Fibroblast of lung (primary cell): Measurements from ENCODE around the gene LINS1. TPM values are rescaled to one million over a fixed set of nuclear protein-coding genes. Genes with fewer than 3 reads are reported as not detected.

Experiments used
- DNase-seq, 2 donors: peaks; one replicate each; pipeline versions ENCODE4 v3.0.0 to v3.0.0-alpha.2; 2010; ENCODE audit warnings: low read depth in 2 of 2
- H2AFZ ChIP-seq: 2 replicates; pipeline ENCODE4 v1.5.1; 2012; ENCODE audit warnings: low read length, control low read depth, inconsistent platforms
- H3K27ac ChIP-seq: 2 replicates; pipeline ENCODE4 v1.5.1; 2011; ENCODE audit warnings: low read length, control low read depth; ENCODE audit not compliant: insufficient read depth
- H3K27me3 ChIP-seq: 2 replicates; pipeline ENCODE4 v1.5.1; 2011; ENCODE audit warnings: mild to moderate bottlenecking, low read length; ENCODE audit not compliant: control insufficient read depth, insufficient read depth
- H3K36me3 ChIP-seq: 2 replicates; pipeline ENCODE4 v1.5.1; 2011; ENCODE audit warnings: low read length; ENCODE audit not compliant: control insufficient read depth, insufficient read depth
- H3K4me1 ChIP-seq: 2 replicates; pipeline ENCODE4 v1.5.1; 2011; ENCODE audit warnings: low read length; ENCODE audit not compliant: control insufficient read depth, insufficient read depth; ENCODE audit errors: extremely low read depth
- H3K4me2 ChIP-seq: 2 replicates; pipeline ENCODE4 v1.5.1; 2011; ENCODE audit warnings: low read length, control low read depth; ENCODE audit not compliant: insufficient read depth; ENCODE audit errors: extremely low read depth
- H3K4me3 ChIP-seq, 4 experiments: fragments of 200-600 bp in 1 of 4; sonication (generic) in 1 of 4; replicated peaks in 1 of 4; 2 replicates each; pipeline ENCODE4 v1.5.1; 2011 to 2016; ENCODE audit warnings: low read length in 4 of 4, low read depth in 3 of 4, mild to moderate bottlenecking in 3 of 4, control low read depth in 2 of 4, inconsistent platforms in 1 of 4, mixed read lengths in 1 of 4; ENCODE audit not compliant: insufficient read depth in 1 of 4; ENCODE audit errors: control extremely low read depth in 1 of 4
- H3K79me2 ChIP-seq: 2 replicates; pipeline ENCODE4 v1.5.1; 2012; ENCODE audit warnings: mild to moderate bottlenecking, low read length, inconsistent platforms; ENCODE audit not compliant: control insufficient read depth, insufficient read depth
- H3K9ac ChIP-seq: 2 replicates; pipeline ENCODE4 v1.5.1; 2011; ENCODE audit warnings: mild to moderate bottlenecking, low read length, control low read depth; ENCODE audit not compliant: insufficient read depth
- H3K9me3 ChIP-seq: 2 replicates; pipeline ENCODE4 v1.5.1; 2012; ENCODE audit warnings: low read depth, low read length; ENCODE audit not compliant: control insufficient read depth, insufficient read depth
- H4K20me1 ChIP-seq: 2 replicates; pipeline ENCODE4 v1.5.1; 2011; ENCODE audit warnings: low read length; ENCODE audit not compliant: control insufficient read depth, insufficient read depth; ENCODE audit errors: extremely low read depth
- CTCF ChIP-seq, 2 donors: IDR thresholded peaks in 1 of 2; conservative IDR thresholded peaks in 1 of 2; 1 replicate in 1 of 2; 2 replicates in 1 of 2; pipeline ENCODE4 v1.5.1; 2011 to 2012; ENCODE audit warnings: low read length in 2 of 2, control low read depth in 1 of 2, inconsistent platforms in 1 of 2, low read depth in 1 of 2, mild to moderate bottlenecking in 1 of 2
- EZH2 ChIP-seq: IDR thresholded peaks from 2 replicates; pipeline ENCODE4 v1.5.1; 2012; ENCODE audit warnings: low read length, control low read depth, mild to moderate bottlenecking; ENCODE audit errors: missing control alignments
- polyA plus RNA-seq, 2 donors: library from polyadenylated mRNA; depleted of rRNA in 1 of 2; stranded (reverse) in 1 of 2; unstranded in 1 of 2; fragments of >200 nt; gene quantifications; 2 replicates each; pipeline ENCODE4 v1.2.1, GENCODE V29; 2011 to 2012; ENCODE audit warnings: missing spikeins in 1 of 2
- total RNA-seq: library from RNA; depleted of rRNA; stranded (reverse); fragments of >200 nt; gene quantifications from 2 replicates; pipeline ENCODE4 v1.2.1, GENCODE V29; 2014

The LINS1 gene
- total and polyA plus RNA-seq, 2 donors (not counting 1 experiment from before 2014, with no cell fraction given) = 7.3 to 9.4 TPM

- no peak overlapping the region for H2AFZ ChIP-seq
- H3K4me2 ChIP-seq = no peak overlapping the region
- H3K36me3 ChIP-seq = no peaks in the 10 kb centered on the region
- no peak overlapping the region for H3K27ac ChIP-seq
- no peaks in the 10 kb centered on the region for H3K9me3 ChIP-seq
- H3K9ac ChIP-seq = no peak overlapping the region
- no peaks in the 10 kb centered on the region for H3K79me2 ChIP-seq
- no peak overlapping the region for H3K4me3 ChIP-seq
- H3K4me1 ChIP-seq = no peaks in the 10 kb centered on the region
- no peak for TF ChIP-seq CTCF (conservative IDR thresholded peaks at IDR 0.05 in 1 of 2, IDR thresholded peaks at IDR 0.05 in 1 of 2; ENCODE audit: low read depth in 1 of 2, low read length in 2 of 2)
- TF ChIP-seq EZH2 = no peak
- no peak for DNase-seq
- H3K27me3 ChIP-seq = no peaks in the 10 kb centered on the region
- no peaks in the 10 kb centered on the region for H4K20me1 ChIP-seq
Measured at GRCh38 chr15:100560323-100560722, 41.7 kb downstream of the LINS1 start.

GRCh38 chr15:100559330-100559729, 42.7 kb downstream of the LINS1 start:
- H3K27me3 ChIP-seq = no peaks in the 10 kb centered on the region
- H4K20me1 ChIP-seq = no peaks in the 10 kb centered on the region
- H3K4me1 ChIP-seq = no peaks in the 10 kb centered on the region
- H3K9ac ChIP-seq = no peak overlapping the region
- no peak overlapping the region for H2AFZ ChIP-seq
- no peak for TF ChIP-seq EZH2
- TF ChIP-seq CTCF (conservative IDR thresholded peaks at IDR 0.05 in 1 of 2, IDR thresholded peaks at IDR 0.05 in 1 of 2; ENCODE audit: low read depth in 1 of 2, low read length in 2 of 2) = no peak
- H3K9me3 ChIP-seq = no peaks in the 10 kb centered on the region
- peak; percentile 19 to 57 for DNase-seq
- H3K79me2 ChIP-seq = no peaks in the 10 kb centered on the region
- H3K4me2 ChIP-seq = no peak overlapping the region
- no peak overlapping the region for H3K4me3 ChIP-seq
- H3K36me3 ChIP-seq = no peaks in the 10 kb centered on the region
- no peak overlapping the region for H3K27ac ChIP-seq

GRCh38 chr15:100558771-100559254, 43.2 kb downstream of the LINS1 start:
- H3K79me2 ChIP-seq = no peaks in the 10 kb centered on the region
- DNase-seq = no peak
- H3K27ac ChIP-seq = no peak overlapping the region
- no peaks in the 10 kb centered on the region for H4K20me1 ChIP-seq
- H2AFZ ChIP-seq = no peak overlapping the region
- H3K36me3 ChIP-seq = no peaks in the 10 kb centered on the region
- H3K4me1 ChIP-seq = no peaks in the 10 kb centered on the region
- no peak overlapping the region for H3K4me3 ChIP-seq
- no peaks in the 10 kb centered on the region for H3K27me3 ChIP-seq
- TF ChIP-seq EZH2 (no peak), CTCF (conservative IDR thresholded peaks at IDR 0.05 in 1 of 2, IDR thresholded peaks at IDR 0.05 in 1 of 2; ENCODE audit: low read depth in 1 of 2, low read length in 2 of 2) (no peak)
- H3K9ac ChIP-seq = no peak overlapping the region
- no peak overlapping the region for H3K4me2 ChIP-seq
- no peaks in the 10 kb centered on the region for H3K9me3 ChIP-seq
